ENCODE measurements around the gene CFAP77.
"Not testable (repeated sequence)": the region's sequence is repeated elsewhere in the genome, so short reads cannot be mapped to it uniquely, and the experiment has no call there.

Gene CFAP77

DNA sequence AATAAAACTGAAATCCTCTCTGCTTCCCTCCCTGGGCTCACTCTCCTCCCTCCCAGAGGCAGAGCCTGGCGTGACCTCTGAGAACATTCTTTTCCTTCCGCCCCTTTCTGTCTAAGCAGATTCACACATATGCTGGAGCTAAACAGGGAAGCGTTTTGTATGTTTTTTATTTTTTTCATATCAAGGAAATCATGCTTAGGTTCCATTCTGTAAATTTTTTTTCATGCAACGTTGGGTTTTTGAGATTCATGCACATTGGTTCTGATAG is 152.2 kb downstream of the CFAP77 start:
- H4K8ac ChIP-seq (ENCODE audit: low read length): no peak overlapping the region
- H2BK15ac ChIP-seq (ENCODE audit: low read depth, poor library complexity, severe bottlenecking): no peak overlapping the region
- no peak overlapping the region for H3K14ac ChIP-seq (ENCODE audit: low read length in 2 of 2)
- no CpG with 5 or more reads among the region's 4 CpGs for WGBS
- no peak overlapping the region for H3K4me2 ChIP-seq (ENCODE audit: low read length, poor library complexity, severe bottlenecking)
- H2BK5ac ChIP-seq (ENCODE audit: low read depth, low read length, poor library complexity, severe bottlenecking): no peak overlapping the region
- H3K18ac ChIP-seq (ENCODE audit: low read depth in 1 of 2, low read length in 2 of 2): no peak overlapping the region
- no peak overlapping the region for H2BK12ac ChIP-seq (ENCODE audit: low read length in 2 of 2)
- H3K4ac ChIP-seq (ENCODE audit: low read depth in 1 of 2, low read length in 2 of 2): no peak overlapping the region
- no peak overlapping the region for H2AFZ ChIP-seq (ENCODE audit: low read depth, low read length)
- H2BK120ac ChIP-seq (ENCODE audit: low read depth, low read length): no peak overlapping the region
- no peak overlapping the region for H3K23ac ChIP-seq (ENCODE audit: low read length in 2 of 2)
- no peaks in the 10 kb centered on the region for H3K9me3 ChIP-seq (ENCODE audit: control insufficient read depth, low read length)
- H3K27me3 ChIP-seq (ENCODE audit: control insufficient read depth in 1 of 2, insufficient read depth in 1 of 2, low read length in 2 of 2): peaks cover 55 to 75% of the 10 kb centered on the region in 2 experiments
- no peak overlapping the region for H3K4me3 ChIP-seq (ENCODE audit: insufficient read depth in 1 of 2, low read depth in 1 of 2, low read length in 2 of 2)
- H3K36me3 ChIP-seq (ENCODE audit: control insufficient read depth in 1 of 2, insufficient read depth in 2 of 2, low read depth in 1 of 2, low read length in 2 of 2): no peaks in the 10 kb centered on the region
- no peak overlapping the region for H3K27ac ChIP-seq (ENCODE audit: low read length, poor library complexity, severe bottlenecking)
- no peak for DNase-seq
- no peak overlapping the region for H4K91ac ChIP-seq (ENCODE audit: low read length)
- no peak overlapping the region for H2AK5ac ChIP-seq (ENCODE audit: low read length, severe bottlenecking)
- H3K79me1 ChIP-seq (replicated peaks; ENCODE audit: low read length, poor library complexity, severe bottlenecking): no peaks in the 10 kb centered on the region
- no peak overlapping the region for H3K9ac ChIP-seq (ENCODE audit: low read length)
- H3K4me1 ChIP-seq (ENCODE audit: control insufficient read depth, insufficient read depth, low read depth, low read length): peaks cover 1% of the 10 kb centered on the region

DNA sequence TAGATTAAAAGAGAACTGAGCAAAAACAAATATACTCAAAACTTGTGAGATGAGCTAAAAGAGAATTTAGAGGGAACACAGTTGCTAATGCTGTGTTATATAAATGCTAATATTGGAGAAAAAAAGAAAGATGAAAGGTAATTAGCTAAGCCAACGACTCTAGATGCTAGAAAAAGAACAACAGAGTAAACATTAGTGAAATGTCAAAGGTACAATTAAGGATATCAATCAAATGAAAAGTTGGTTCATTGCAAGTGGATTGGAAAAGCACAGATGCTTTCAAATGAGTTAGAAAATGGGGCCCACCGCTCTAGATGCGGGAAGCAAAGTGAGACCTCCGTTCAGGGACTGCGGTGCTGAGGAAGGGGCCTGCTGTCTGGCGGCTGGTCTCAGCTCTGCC is 154.5 kb downstream of the CFAP77 start:
- Histone ChIP-seq H3K23ac (ENCODE audit: low read length in 2 of 2) (no peak overlapping the region), H4K8ac (ENCODE audit: low read length) (no peak overlapping the region), H3K36me3 (ENCODE audit: control insufficient read depth in 1 of 2, insufficient read depth in 2 of 2, low read depth in 1 of 2, low read length in 2 of 2) (no peaks in the 10 kb centered on the region), H3K4me3 (ENCODE audit: insufficient read depth in 1 of 2, low read depth in 1 of 2, low read length in 2 of 2) (no peak overlapping the region), H3K79me1 (replicated peaks; ENCODE audit: low read length, poor library complexity, severe bottlenecking) (no peaks in the 10 kb centered on the region), H3K14ac (ENCODE audit: low read length in 2 of 2) (no peak overlapping the region), H2AK5ac (ENCODE audit: low read length, severe bottlenecking) (no peak overlapping the region), H2BK5ac (ENCODE audit: low read depth, low read length, poor library complexity, severe bottlenecking) (no peak overlapping the region), H2BK15ac (ENCODE audit: low read depth, poor library complexity, severe bottlenecking) (no peak overlapping the region), H2BK120ac (ENCODE audit: low read depth, low read length) (no peak overlapping the region), H3K18ac (ENCODE audit: low read depth in 1 of 2, low read length in 2 of 2) (no peak overlapping the region), H3K4ac (ENCODE audit: low read depth in 1 of 2, low read length in 2 of 2) (no peak overlapping the region), H4K91ac (ENCODE audit: low read length) (no peak overlapping the region), H2AFZ (ENCODE audit: low read depth, low read length) (no peak overlapping the region), H2BK12ac (ENCODE audit: low read length in 2 of 2) (no peak overlapping the region), H3K27ac (ENCODE audit: low read length, poor library complexity, severe bottlenecking) (no peak overlapping the region), H3K9me3 (ENCODE audit: control insufficient read depth, low read length) (no peaks in the 10 kb centered on the region), H3K4me2 (ENCODE audit: low read length, poor library complexity, severe bottlenecking) (no peak overlapping the region), H3K4me1 (ENCODE audit: control insufficient read depth, insufficient read depth, low read depth, low read length) (peaks cover 1% of the 10 kb centered on the region), H3K27me3 (ENCODE audit: control insufficient read depth in 1 of 2, insufficient read depth in 1 of 2, low read length in 2 of 2) (peaks cover 57 to 72% of the 10 kb centered on the region in 2 experiments), H3K9ac (ENCODE audit: low read length) (no peak overlapping the region)
- no peak for DNase-seq
- WGBS: 66% methylated on average over 6 of the region's 6 CpGs

- not testable (repeated sequence) for DNase-seq; H4K8ac ChIP-seq (ENCODE audit: low read length); H3K4me3 ChIP-seq (ENCODE audit: insufficient read depth in 1 of 2, low read depth in 1 of 2, low read length in 2 of 2); H2BK5ac ChIP-seq (ENCODE audit: low read depth, low read length, poor library complexity, severe bottlenecking); H3K18ac ChIP-seq (ENCODE audit: low read depth in 1 of 2, low read length in 2 of 2); H3K36me3 ChIP-seq (ENCODE audit: control insufficient read depth in 1 of 2, insufficient read depth in 2 of 2, low read depth in 1 of 2, low read length in 2 of 2); H2BK15ac ChIP-seq (ENCODE audit: low read depth, poor library complexity, severe bottlenecking); H3K9ac ChIP-seq (ENCODE audit: low read length); H3K4me1 ChIP-seq (ENCODE audit: control insufficient read depth, insufficient read depth, low read depth, low read length); H2BK12ac ChIP-seq (ENCODE audit: low read length in 2 of 2); H3K9me3 ChIP-seq (ENCODE audit: control insufficient read depth, low read length); H4K91ac ChIP-seq (ENCODE audit: low read length); H3K4me2 ChIP-seq (ENCODE audit: low read length, poor library complexity, severe bottlenecking); H2BK120ac ChIP-seq (ENCODE audit: low read depth, low read length); H2AFZ ChIP-seq (ENCODE audit: low read depth, low read length); H3K23ac ChIP-seq (ENCODE audit: low read length in 2 of 2); H2AK5ac ChIP-seq (ENCODE audit: low read length, severe bottlenecking); H3K79me1 ChIP-seq (replicated peaks; ENCODE audit: low read length, poor library complexity, severe bottlenecking); H3K4ac ChIP-seq (ENCODE audit: low read depth in 1 of 2, low read length in 2 of 2); H3K14ac ChIP-seq (ENCODE audit: low read length in 2 of 2); H3K27ac ChIP-seq (ENCODE audit: low read length, poor library complexity, severe bottlenecking)
- WGBS: no CpG with 5 or more reads among the region's 2 CpGs
- H3K27me3 ChIP-seq (ENCODE audit: control insufficient read depth in 1 of 2, insufficient read depth in 1 of 2, low read length in 2 of 2): peaks cover 54 to 68% of the 10 kb centered on the region in 2 experiments
Observed at GRCh38 chr9:132568787-132569186, 158.8 kb downstream of the CFAP77 start.

DNA sequence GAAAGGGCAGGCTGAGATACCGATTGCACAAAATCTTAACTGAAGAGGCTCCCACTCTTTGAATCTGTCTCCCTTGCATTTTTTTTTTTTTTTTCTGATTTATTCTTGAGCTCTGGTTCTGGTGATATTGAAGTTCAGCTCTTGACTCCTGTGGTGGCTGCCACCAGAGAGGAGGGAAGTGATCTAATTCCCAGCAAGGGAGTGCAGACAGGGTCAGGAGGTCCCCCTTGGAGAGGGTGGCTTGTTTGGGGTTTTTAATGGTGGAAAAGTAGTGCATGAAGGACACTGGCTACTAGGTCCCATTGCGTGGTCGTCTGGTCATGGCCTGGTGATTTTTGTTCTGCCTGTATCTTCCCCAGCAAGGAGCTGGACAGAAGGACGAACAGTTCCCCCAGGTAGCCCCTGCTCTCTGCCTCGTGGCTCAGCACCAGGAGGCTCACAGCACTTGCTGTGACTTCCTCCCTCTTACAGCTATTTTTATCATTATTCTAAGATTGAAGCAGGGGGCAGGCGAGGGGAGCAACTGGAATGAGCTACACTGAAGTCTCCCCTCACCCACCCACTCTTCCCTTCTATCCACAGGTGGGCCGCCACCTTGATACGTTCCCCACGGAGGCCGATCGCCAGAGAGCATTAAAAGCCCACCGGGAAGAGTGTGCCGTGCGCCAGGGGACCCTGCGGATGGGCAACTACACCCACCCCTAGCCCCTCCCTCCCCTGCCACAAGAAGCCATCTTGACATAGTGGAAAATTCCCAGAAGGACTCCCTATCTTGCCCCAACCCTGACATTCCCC is 162.0 kb downstream of the CFAP77 start:
- Histone ChIP-seq H2BK120ac (ENCODE audit: low read depth, low read length) (no peak overlapping the region), H2AK5ac (ENCODE audit: low read length, severe bottlenecking) (no peak overlapping the region), H4K91ac (ENCODE audit: low read length) (no peak overlapping the region), H4K8ac (ENCODE audit: low read length) (no peak overlapping the region), H3K27ac (ENCODE audit: low read length, poor library complexity, severe bottlenecking) (no peak overlapping the region), H2BK15ac (ENCODE audit: low read depth, poor library complexity, severe bottlenecking) (no peak overlapping the region), H3K23ac (ENCODE audit: low read length in 2 of 2) (no peak overlapping the region), H3K4ac (ENCODE audit: low read depth in 1 of 2, low read length in 2 of 2) (no peak overlapping the region), H3K9me3 (ENCODE audit: control insufficient read depth, low read length) (no peaks in the 10 kb centered on the region), H2BK5ac (ENCODE audit: low read depth, low read length, poor library complexity, severe bottlenecking) (no peak overlapping the region), H3K18ac (ENCODE audit: low read depth in 1 of 2, low read length in 2 of 2) (no peak overlapping the region), H3K4me2 (ENCODE audit: low read length, poor library complexity, severe bottlenecking) (no peak overlapping the region), H2AFZ (ENCODE audit: low read depth, low read length) (no peak overlapping the region), H3K36me3 (ENCODE audit: control insufficient read depth in 1 of 2, insufficient read depth in 2 of 2, low read depth in 1 of 2, low read length in 2 of 2) (no peaks in the 10 kb centered on the region), H2BK12ac (ENCODE audit: low read length in 2 of 2) (no peak overlapping the region), H3K27me3 (ENCODE audit: control insufficient read depth in 1 of 2, insufficient read depth in 1 of 2, low read length in 2 of 2) (peaks cover 57 to 68% of the 10 kb centered on the region in 2 experiments), H3K14ac (ENCODE audit: low read length in 2 of 2) (no peak overlapping the region), H3K4me1 (ENCODE audit: control insufficient read depth, insufficient read depth, low read depth, low read length) (no peaks in the 10 kb centered on the region), H3K79me1 (replicated peaks; ENCODE audit: low read length, poor library complexity, severe bottlenecking) (no peaks in the 10 kb centered on the region), H3K9ac (ENCODE audit: low read length) (no peak overlapping the region), H3K4me3 (ENCODE audit: insufficient read depth in 1 of 2, low read depth in 1 of 2, low read length in 2 of 2) (no peak overlapping the region)
- DNase-seq: no peak
- WGBS: 85% methylated on average over 15 of the region's 15 CpGs
